ENCODE results near the gene NT5E.

NT5E gene

GRCh38 chr6:85468326-85468725 lies 18.4 kb downstream of the NT5E start:
- no peak overlapping the region for H3K27ac ChIP-seq

GRCh38 chr6:85469276-85470022 lies 19.6 kb downstream of the NT5E start:
- no peak overlapping the region for H3K27ac ChIP-seq
- no peak for TF ChIP-seq CTCF (conservative IDR thresholded peaks at IDR 0.05)

More at GRCh38 chr6:85468326-85468725, 18.4 kb downstream of the NT5E start:
- no peak for TF ChIP-seq CTCF (conservative IDR thresholded peaks at IDR 0.05)

GRCh38 chr6:85470023-85470410 lies 20.1 kb downstream of the NT5E start:
- no peak for TF ChIP-seq CTCF (conservative IDR thresholded peaks at IDR 0.05)
- H3K27ac ChIP-seq = no peak overlapping the region

GRCh38 chr6:85472744-85473143 lies 22.9 kb downstream of the NT5E start:
- H3K27ac ChIP-seq = no peak overlapping the region
- no peak for TF ChIP-seq CTCF (conservative IDR thresholded peaks at IDR 0.05)

GRCh38 chr6:85473748-85474147 lies 23.9 kb downstream of the NT5E start:
- no peak for TF ChIP-seq CTCF (conservative IDR thresholded peaks at IDR 0.05)
- H3K27ac ChIP-seq = no peak overlapping the region

- TF ChIP-seq CTCF (conservative IDR thresholded peaks at IDR 0.05) = no peak
- no peak overlapping the region for H3K27ac ChIP-seq
These were observed 26.6 kb downstream of the NT5E start for GRCh38 chr6:85476532-85476931.

GRCh38 chr6:85479208-85479607 lies 29.3 kb downstream of the NT5E start:
- no peak overlapping the region for H3K27ac ChIP-seq
- no peak for TF ChIP-seq CTCF (conservative IDR thresholded peaks at IDR 0.05)

All from VCaP (cell line).